Stimulated activated effector memory CD8-positive, alpha-beta T cell treated with anti-CD3 and anti-CD28 coated beads, Interleukin-12 subunit alpha, Interleukin-12 subunit beta, amount 100 ng/mL, for 72 hours (primary cell): ENCODE data around the gene WNT8B.

ENCODE experiments used
- ATAC-seq: fragments of 150-1000 bp; cut with Tn5 transposase; 2 replicates; pipeline ENCODE4 v1.10.0; 2021
- DNase-seq, 2 donors: peaks; one replicate each; pipeline ENCODE4 v3.0.0; 2021 to 2022; ENCODE audit warnings: low spot score in 2 of 2
- H3K27ac Mint-ChIP-seq: one replicate; pipeline ENCODE4 v1.8.0; 2022; ENCODE audit warnings: mild to moderate bottlenecking, mixed read lengths
- H3K36me3 Mint-ChIP-seq: one replicate; pipeline ENCODE4 v1.8.0; 2022; ENCODE audit warnings: mild to moderate bottlenecking, mixed read lengths
- H3K4me1 Mint-ChIP-seq: one replicate; pipeline ENCODE4 v1.8.0; 2022; ENCODE audit warnings: mixed read lengths
- H3K4me3 Mint-ChIP-seq: one replicate; pipeline ENCODE4 v1.8.0; 2022; ENCODE audit warnings: mild to moderate bottlenecking, mixed read lengths
- H3K9me3 Mint-ChIP-seq: one replicate; pipeline ENCODE4 v1.8.0; 2022; ENCODE audit warnings: mixed read lengths

Gene WNT8B

DNA sequence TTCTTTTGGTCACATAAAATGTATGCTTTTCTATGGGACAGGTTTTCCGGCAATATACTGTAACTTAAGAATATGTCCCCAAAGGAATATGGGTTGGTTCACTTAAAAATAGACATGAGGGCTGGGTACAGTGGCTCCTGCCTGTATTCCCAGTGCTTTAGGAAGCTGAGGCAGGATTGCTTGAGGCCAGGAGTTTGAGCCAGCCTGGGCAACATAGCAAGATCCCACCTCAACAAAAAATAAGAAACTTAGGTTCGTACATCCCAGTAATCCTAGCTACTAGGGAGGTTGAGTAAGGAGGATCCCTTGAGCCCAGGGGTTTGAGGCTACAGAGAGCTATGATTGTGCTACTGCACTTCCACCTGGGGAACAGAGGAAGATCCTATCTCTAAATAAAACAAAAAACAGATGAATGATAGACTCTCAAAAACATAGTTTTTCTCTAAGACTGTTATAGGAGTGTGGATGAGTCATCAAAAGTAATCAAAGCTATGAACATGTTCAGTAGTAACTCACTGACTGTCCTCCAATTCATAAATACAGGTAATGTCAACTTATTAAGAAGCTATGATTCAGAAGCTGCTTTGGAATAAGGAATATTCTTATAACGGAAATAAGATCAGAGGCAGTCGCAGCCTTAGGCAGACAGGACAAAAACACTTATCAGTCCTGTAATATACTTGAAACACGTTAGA is 59.4 kb downstream of the WNT8B start:
- Mint-ChIP-seq H3K4me1 (peaks cover 47% of the 10 kb centered on the region), H3K27ac (peak overlapping the region; percentile 58), H3K4me3 (no peak overlapping the region), H3K36me3 (peaks cover 89% of the 10 kb centered on the region), H3K9me3 (no peaks in the 10 kb centered on the region)
- DNase-seq (no peak), ATAC-seq (no peak)

DNA sequence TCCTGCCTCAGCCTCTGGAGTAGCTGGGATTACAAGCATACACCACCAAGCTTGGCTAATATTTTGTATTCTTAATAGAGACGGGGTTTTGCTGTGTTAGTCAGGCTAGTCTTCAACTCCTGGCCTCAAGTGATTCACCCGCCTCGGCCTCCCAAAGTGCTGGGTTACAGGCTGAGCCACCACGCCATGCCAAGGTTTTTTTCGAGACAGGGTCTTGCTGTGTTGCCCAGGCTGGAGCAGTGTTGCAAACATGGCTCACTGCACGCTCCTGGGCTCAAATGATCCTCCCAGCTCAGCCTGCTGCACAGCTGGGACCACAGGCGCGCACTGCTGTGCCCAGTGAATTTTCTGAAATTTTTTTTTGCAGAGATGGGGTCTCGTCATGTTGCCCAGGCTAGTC is 60.1 kb downstream of the WNT8B start:
- DNase-seq = no peak
- Mint-ChIP-seq H3K27ac (no peak overlapping the region), H3K4me3 (no peak overlapping the region), H3K9me3 (no peaks in the 10 kb centered on the region), H3K36me3 (peaks cover 89% of the 10 kb centered on the region), H3K4me1 (peaks cover 43% of the 10 kb centered on the region)
- no peak for ATAC-seq

GRCh38 chr10:100524206-100524605 is 61.4 kb downstream of the WNT8B start:
- no peak overlapping the region for H3K4me3 Mint-ChIP-seq
- peak overlapping the region; percentile 14 for H3K27ac Mint-ChIP-seq
- peaks cover 38% of the 10 kb centered on the region for H3K4me1 Mint-ChIP-seq
- DNase-seq (no peak), ATAC-seq (no peak)
- peaks cover 92% of the 10 kb centered on the region for H3K36me3 Mint-ChIP-seq
- H3K9me3 Mint-ChIP-seq = no peaks in the 10 kb centered on the region

DNA sequence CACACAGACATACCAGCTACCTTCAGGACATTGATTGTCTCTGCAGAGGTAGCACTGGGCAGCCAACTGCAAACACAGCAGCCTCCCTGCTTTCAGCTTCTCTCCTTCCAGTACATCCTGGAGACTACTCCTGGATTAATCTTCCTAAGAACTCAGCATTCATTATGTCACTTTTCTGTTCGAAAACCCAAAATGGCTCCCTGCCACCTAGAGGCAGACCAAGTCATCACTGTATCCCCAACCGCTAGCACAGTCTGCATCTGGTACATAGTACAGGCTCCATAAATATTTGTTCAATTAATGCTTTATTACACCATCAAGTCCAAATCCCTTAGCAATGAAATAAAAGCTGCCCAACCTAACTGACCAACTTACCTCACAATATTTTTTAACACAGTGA is 61.8 kb downstream of the WNT8B start:
- DNase-seq (no peak), ATAC-seq (no peak)
- Mint-ChIP-seq H3K4me3 (no peak overlapping the region), H3K4me1 (peaks cover 39% of the 10 kb centered on the region), H3K36me3 (peaks cover 91% of the 10 kb centered on the region), H3K9me3 (no peaks in the 10 kb centered on the region), H3K27ac (no peak overlapping the region)

- Mint-ChIP-seq H3K36me3 (peaks cover 67% of the 10 kb centered on the region), H3K4me3 (peak overlapping the region; percentile 98), H3K9me3 (no peaks in the 10 kb centered on the region), H3K4me1 (peaks cover 51% of the 10 kb centered on the region), H3K27ac (peak overlapping the region; percentile 99)
- DNase-seq = no peak
- peak; percentile 71 for ATAC-seq
Observed at GRCh38 chr10:100528123-100528886, 65.5 kb downstream of the WNT8B start.

DNA sequence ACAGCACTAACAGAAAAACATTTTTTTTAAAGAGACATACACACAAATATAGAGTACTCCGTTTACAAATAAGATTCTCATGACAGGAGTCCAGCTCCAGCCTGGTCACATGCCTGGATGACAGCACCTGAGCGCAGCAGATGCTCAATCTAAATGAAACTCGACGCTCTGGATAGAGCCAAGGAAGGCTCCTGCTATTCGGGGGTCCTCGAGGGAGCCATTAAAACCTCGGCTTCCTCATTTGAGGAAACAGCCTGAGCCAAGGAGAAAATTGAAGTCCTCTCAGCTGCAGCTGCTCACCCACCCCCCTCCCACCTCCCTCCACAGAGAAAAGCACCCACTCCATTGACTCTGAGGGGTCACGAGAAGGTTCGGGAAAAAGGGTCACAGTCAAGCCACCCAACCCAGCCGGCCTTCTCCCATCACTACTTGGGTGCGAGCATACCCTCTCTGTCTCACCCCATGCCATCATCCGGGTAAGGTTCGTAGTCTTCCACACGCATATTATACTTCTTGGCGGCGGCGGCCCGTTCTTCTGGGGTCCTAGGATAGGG is 66.2 kb downstream of the WNT8B start:
- DNase-seq (no peak), ATAC-seq (peak; percentile 32)
- Mint-ChIP-seq H3K9me3 (no peaks in the 10 kb centered on the region), H3K36me3 (peaks cover 60% of the 10 kb centered on the region), H3K4me3 (peak overlapping the region; percentile 98), H3K4me1 (peaks cover 47% of the 10 kb centered on the region), H3K27ac (peak overlapping the region; percentile 99)

DNA sequence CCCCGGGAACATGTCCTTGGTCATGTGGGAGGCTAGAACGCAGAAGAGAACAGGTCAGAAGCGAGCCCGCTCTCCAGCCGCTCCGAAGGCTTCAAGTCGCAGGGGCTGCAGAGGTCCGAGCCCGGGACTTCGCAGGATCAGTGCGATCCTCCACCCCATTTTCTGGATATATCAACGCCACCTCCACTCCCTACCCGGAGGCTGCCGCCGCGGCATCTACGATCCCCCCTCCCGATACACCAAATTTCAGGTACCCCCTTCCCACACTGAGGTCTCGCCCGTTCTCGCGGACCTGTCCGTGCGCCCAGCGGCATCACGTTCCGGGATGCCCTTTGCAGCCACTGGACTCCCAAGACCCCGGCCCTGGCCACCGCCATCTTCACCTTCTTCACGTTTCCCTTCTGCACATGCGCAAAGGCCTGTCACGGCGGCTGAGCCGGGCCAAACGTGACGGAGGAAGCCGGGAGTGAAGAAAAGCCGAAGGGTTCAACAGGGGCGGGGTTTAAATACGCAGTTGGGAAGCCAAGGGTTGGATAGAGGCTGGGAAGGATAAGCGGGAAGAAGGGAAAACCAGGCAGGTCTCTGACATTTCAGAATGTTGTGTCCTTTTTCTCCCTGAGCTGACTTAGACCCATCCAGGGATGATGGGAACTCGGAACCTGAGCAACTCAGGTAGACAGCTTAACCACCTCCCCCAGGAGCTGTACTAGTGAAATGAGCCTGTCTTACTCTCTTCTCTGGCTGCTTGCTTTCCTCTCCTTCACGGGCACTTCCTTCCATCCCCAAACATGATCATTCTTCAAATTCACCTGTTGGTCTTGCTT is 66.9 kb downstream of the WNT8B start, which contains the start of gene NDUFB8:
Gene NDUFB8, minus strand, starts transcription at position 397 of the 824 bp plus-strand sequence. Its CDS starts 20 bp downstream, at position 377.
- peak within 1 kb of the TSS; percentile 99 for H3K27ac Mint-ChIP-seq
- H3K9me3 Mint-ChIP-seq = no peaks in the 10 kb centered on the region
- DNase-seq (peak; percentile 77 to 94), ATAC-seq (peak; percentile 81)
- peak within 1 kb of the TSS; percentile 98 for H3K4me3 Mint-ChIP-seq
- peaks cover 53% of the 10 kb centered on the region for H3K36me3 Mint-ChIP-seq
- H3K4me1 Mint-ChIP-seq = peaks cover 40% of the 10 kb centered on the region

GRCh38 chr10:100531761-100532160 is 69.0 kb downstream of the WNT8B start:
- peaks cover 35% of the 10 kb centered on the region for H3K36me3 Mint-ChIP-seq
- H3K4me3 Mint-ChIP-seq = no peak overlapping the region
- ATAC-seq = peak; percentile 34
- no peaks in the 10 kb centered on the region for H3K9me3 Mint-ChIP-seq
- H3K27ac Mint-ChIP-seq = peak overlapping the region; percentile 7
- DNase-seq = no peak
- H3K4me1 Mint-ChIP-seq = peaks cover 24% of the 10 kb centered on the region
